Lower lobe of right lung (tissue), 2 donors: Measurements from ENCODE around the gene FNIP2. TPM values are rescaled to one million over a fixed set of nuclear protein-coding genes. Genes with fewer than 3 reads are reported as not detected.
"Not testable (repeated sequence)": the region's sequence is repeated elsewhere in the genome, so short reads cannot be mapped to it uniquely, and the experiment has no call there.

ENCODE experiments used
- ATAC-seq, 2 donors: fragments of 200-7000 bp; cut with Tn5 transposase; one replicate each; pipeline ENCODE4 v1.9.1; 2020 to 2022; ENCODE audit warnings: mild to moderate bottlenecking in 2 of 2, moderate library complexity in 2 of 2
- DNase-seq: peaks from one replicate; pipeline ENCODE4 v3.0.0-alpha.2; 2020
- H3K27ac ChIP-seq: fragments of 200-600 bp; one replicate; pipeline ENCODE4 v1.8.0; 2022
- H3K27me3 ChIP-seq: fragments of 200-600 bp; one replicate; pipeline ENCODE4 v1.8.0; 2022; ENCODE audit warnings: low read depth
- H3K36me3 ChIP-seq: fragments of 200-600 bp; one replicate; pipeline ENCODE4 v1.8.0; 2022; ENCODE audit warnings: mild to moderate bottlenecking
- H3K4me1 ChIP-seq: fragments of 200-600 bp; one replicate; pipeline ENCODE4 v1.8.0; 2022
- H3K4me3 ChIP-seq: fragments of 200-600 bp; one replicate; pipeline ENCODE4 v1.8.0; 2022; ENCODE audit warnings: mild to moderate bottlenecking
- H3K9me3 ChIP-seq: fragments of 200-600 bp; one replicate; pipeline ENCODE4 v1.8.0; 2022
- intact Hi-C: fragments of 100-400 bp; cut with DNase I; formaldehyde crosslinking; loops from one replicate; pipeline ENCODE4 v1.11.0; 2022
- total RNA-seq: library from RNA; stranded (reverse); fragmentation: NEBNext Ultra II Directional; extraction: Animal tissue kit (Norgen Biotek cat#: 25700); gene quantifications from one replicate; pipeline ENCODE4 v1.2.1, GENCODE V29; 2021
- TF ChIP-seq, protein P1 (sequence below): fragments of 200-600 bp; IDR thresholded peaks from one replicate; pipeline ENCODE4 v1.8.0; 2022; ENCODE audit warnings: antibody characterized with exemption, mild to moderate bottlenecking
- donor health status: DM: no; HTN: yes; CAD: no; lungs with severe emphysema.

The FNIP2 gene
- total RNA-seq, 1 donor from 2014 or later: 90.7 TPM

GRCh38 chr4:158786955-158787354, 18.1 kb downstream of the FNIP2 start:
- no peak overlapping the region for H3K4me3 ChIP-seq
- TF ChIP-seq, protein P1, sequence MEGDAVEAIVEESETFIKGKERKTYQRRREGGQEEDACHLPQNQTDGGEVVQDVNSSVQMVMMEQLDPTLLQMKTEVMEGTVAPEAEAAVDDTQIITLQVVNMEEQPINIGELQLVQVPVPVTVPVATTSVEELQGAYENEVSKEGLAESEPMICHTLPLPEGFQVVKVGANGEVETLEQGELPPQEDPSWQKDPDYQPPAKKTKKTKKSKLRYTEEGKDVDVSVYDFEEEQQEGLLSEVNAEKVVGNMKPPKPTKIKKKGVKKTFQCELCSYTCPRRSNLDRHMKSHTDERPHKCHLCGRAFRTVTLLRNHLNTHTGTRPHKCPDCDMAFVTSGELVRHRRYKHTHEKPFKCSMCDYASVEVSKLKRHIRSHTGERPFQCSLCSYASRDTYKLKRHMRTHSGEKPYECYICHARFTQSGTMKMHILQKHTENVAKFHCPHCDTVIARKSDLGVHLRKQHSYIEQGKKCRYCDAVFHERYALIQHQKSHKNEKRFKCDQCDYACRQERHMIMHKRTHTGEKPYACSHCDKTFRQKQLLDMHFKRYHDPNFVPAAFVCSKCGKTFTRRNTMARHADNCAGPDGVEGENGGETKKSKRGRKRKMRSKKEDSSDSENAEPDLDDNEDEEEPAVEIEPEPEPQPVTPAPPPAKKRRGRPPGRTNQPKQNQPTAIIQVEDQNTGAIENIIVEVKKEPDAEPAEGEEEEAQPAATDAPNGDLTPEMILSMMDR: no peak
- intact Hi-C loops: no loop called here
- H3K9me3 ChIP-seq: no peaks in the 10 kb centered on the region
- no peaks in the 10 kb centered on the region for H3K27me3 ChIP-seq
- ATAC-seq: no peak
- H3K36me3 ChIP-seq: no peaks in the 10 kb centered on the region
- DNase-seq: no peak
- no peak overlapping the region for H3K27ac ChIP-seq
- H3K4me1 ChIP-seq: peaks cover 67% of the 10 kb centered on the region

DNA sequence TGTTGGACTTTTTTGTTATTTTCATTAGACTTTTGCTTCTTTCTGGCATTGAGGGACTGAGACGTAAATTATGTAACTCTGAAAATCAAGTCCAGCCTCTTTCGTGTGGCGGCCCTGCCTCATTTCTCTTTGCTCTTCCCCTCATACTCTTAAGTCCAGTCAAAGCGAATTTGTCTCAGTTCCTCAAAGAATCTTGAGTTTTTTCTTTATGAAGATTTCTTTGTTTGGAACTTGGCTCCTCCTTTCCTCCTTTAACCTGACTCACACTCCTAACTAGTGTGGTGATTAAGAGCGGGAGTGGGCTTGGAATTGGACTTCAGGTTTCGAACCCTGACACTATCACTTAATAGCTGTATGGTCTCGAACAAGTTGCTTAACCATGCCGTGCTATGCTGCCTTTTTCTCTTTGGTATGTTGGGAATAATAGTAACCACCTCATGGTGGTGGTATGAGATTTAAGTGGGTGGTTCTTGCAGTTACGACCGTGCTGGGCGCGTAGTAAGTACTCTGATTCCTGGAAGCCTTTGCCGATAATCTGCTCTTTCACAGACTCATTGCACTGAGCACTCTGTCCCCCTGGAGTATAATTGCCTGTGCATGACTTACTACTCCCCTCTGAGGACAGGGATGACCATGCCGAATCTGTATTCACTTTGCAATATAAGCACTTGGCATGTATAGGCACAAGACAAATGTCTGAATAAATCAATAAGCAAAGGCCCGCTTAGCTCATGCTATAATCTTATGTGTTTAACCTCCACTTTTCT, 19.1 kb downstream of the FNIP2 start:
- intact Hi-C loops: no loop called here
- DNase-seq (no peak), ATAC-seq (peak in 1 of 2 donors; percentile 18)
- Histone ChIP-seq H3K4me3 (no peak overlapping the region), H3K36me3 (no peaks in the 10 kb centered on the region), H3K4me1 (peaks cover 60% of the 10 kb centered on the region), H3K27ac (peak overlapping the region; percentile 21), H3K27me3 (no peaks in the 10 kb centered on the region), H3K9me3 (no peaks in the 10 kb centered on the region)
- TF ChIP-seq, protein P1: no peak

GRCh38 chr4:158788516-158788915, 19.7 kb downstream of the FNIP2 start:
- Histone ChIP-seq H3K4me3 (no peak overlapping the region), H3K27ac (no peak overlapping the region), H3K36me3 (no peaks in the 10 kb centered on the region), H3K27me3 (no peaks in the 10 kb centered on the region), H3K9me3 (no peaks in the 10 kb centered on the region), H3K4me1 (peaks cover 59% of the 10 kb centered on the region)
- TF ChIP-seq, protein P1: no peak
- intact Hi-C loops: no loop called here
- ATAC-seq (peak in 1 of 2 donors; percentile 39), DNase-seq (no peak)

DNA sequence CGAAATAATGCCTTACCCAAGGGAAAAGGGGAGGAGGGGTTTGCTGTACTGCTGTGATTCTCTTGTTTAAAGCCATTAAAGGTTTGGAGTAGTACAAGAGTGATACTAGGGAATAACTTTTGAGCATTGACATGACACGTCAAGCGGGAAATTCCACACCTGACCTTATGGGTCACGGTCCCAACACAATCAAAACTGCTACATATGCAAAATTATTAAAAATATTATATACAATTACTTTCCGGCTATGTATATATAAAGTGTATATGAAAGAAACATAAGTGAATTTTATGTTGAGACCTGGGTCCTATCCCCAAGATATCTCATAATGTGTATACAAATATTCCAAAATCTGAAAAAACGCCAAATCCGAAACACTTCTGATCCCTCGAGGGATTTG, 21.0 kb downstream of the FNIP2 start:
- TF ChIP-seq, protein P1: no peak
- no peak for DNase-seq
- intact Hi-C loops: no loop called here
- no peaks in the 10 kb centered on the region for H3K9me3 ChIP-seq
- ATAC-seq: no peak
- H3K36me3 ChIP-seq: no peaks in the 10 kb centered on the region
- H3K4me3 ChIP-seq: no peak overlapping the region
- no peak overlapping the region for H3K27ac ChIP-seq
- no peaks in the 10 kb centered on the region for H3K27me3 ChIP-seq
- peaks cover 46% of the 10 kb centered on the region for H3K4me1 ChIP-seq

DNA sequence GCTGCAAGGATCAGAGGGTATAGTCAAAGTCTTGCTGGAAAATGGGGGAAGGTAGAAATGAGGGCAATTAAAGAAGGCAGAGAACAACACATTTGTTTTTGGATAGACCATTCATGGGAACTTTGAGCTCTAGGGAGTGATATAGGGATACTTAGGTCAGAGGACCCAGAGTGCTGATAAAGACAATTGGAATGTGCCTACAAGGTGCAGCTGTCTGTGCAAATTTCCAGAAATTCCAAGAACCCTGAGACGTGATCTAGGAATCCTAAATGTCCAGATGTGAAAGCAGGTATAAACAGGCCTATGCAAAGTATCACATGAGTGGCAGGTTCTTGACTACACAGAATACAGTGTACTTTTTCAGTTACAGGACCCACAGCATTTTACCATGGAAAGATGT, 24.2 kb downstream of the FNIP2 start:
- no peak overlapping the region for H3K27ac ChIP-seq
- H3K9me3 ChIP-seq: no peaks in the 10 kb centered on the region
- H3K4me1 ChIP-seq: peaks cover 17% of the 10 kb centered on the region
- TF ChIP-seq, protein P1: no peak
- H3K4me3 ChIP-seq: no peak overlapping the region
- DNase-seq (no peak), ATAC-seq (no peak)
- no peaks in the 10 kb centered on the region for H3K27me3 ChIP-seq
- intact Hi-C loops: no loop called here
- H3K36me3 ChIP-seq: no peaks in the 10 kb centered on the region

DNA sequence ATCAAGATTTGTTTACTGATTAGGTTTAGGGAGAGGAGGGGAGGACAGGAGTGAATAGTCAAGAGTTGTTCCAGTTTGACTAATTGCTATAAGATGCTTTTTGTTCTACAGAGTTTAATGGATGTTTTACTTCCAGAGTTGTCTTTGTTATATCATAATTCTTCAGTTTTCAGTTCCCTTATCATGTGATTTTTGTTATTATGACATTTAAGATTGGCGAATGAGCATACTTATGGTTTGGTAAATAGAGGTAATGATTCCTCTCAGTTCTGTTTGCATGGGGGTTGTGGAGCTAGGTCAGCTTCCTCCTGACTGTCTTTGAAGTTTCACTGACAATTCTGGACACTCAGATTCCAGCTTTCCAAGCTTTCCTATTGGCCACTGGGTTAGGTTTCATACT, 24.6 kb downstream of the FNIP2 start:
- ATAC-seq, H3K36me3 ChIP-seq, DNase-seq, intact Hi-C loops, H3K4me3 ChIP-seq, H3K27me3 ChIP-seq, H3K27ac ChIP-seq, H3K9me3 ChIP-seq: not testable (repeated sequence)
- peaks cover 13% of the 10 kb centered on the region for H3K4me1 ChIP-seq
